Pulmonary artery endothelial cell (primary cell): Measurements from ENCODE around the gene U2AF1L4. TPM values are rescaled to one million over a fixed set of nuclear protein-coding genes. Genes with fewer than 3 reads are reported as not detected.
A peak's percentile ranks its signal among the peaks of the same experiment; 100 is the strongest.

ENCODE experiments used
- DNase-seq: peaks from one replicate; pipeline ENCODE4 v3.0.0-alpha.2; 2011; ENCODE audit warnings: low read depth, low spot score
- total RNA-seq: library from RNA; depleted of rRNA; stranded (reverse); fragments of >200 nt; gene quantifications from 2 replicates; pipeline ENCODE4 v1.2.3, GENCODE V29; 2014

The U2AF1L4 gene, protein sequence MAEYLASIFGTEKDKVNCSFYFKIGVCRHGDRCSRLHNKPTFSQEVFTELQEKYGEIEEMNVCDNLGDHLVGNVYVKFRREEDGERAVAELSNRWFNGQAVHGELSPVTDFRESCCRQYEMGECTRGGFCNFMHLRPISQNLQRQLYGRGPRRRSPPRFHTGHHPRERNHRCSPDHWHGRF
- total RNA-seq: 2.0 and 3.9 TPM in 2 replicates

DNA sequence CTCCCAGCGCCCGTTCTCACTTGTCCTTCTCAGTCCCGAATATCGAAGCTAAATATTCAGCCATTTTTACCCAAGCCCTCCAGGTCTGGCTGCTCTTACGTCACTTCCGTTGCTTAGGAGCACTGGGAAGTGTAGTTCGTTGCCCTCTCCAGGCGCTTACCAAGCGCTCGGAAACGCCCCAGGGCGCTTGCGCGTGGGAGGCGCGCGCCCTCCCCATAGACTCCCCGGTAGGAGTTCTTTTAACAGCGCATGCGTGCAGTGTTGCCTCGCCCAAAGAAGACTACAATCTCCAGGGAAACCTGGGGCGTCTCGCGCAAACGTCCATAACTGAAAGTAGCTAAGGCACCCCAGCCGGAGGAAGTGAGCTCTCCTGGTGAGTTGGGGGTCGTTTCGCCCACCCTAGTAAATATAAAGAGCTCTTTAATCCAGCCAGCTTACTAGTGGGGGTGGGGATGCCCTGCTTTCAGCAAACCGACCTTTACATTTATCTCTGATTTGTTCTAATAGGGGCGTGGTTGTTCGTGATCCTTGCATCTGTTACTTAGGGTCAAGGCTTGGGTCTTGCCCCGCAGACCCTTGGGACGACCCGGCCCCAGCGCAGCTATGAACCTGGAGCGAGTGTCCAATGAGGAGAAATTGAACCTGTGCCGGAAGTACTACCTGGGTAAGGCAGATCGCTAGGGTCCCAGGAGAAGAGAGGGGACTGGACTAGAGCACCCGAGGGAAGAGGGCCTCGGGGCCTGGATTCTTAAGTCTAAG lies at the start of gene U2AF1L4, which contains the start of gene PSENEN:
U2AF1L4 (minus strand) TSS at position 91 of the 759 bp plus-strand sequence; CDS start at position 64, 27 bp downstream.
PSENEN (plus strand) TSS at position 324 of the 759 bp plus-strand sequence; CDS start at position 604, 280 bp downstream.
- peak; percentile 98 for DNase-seq

DNA sequence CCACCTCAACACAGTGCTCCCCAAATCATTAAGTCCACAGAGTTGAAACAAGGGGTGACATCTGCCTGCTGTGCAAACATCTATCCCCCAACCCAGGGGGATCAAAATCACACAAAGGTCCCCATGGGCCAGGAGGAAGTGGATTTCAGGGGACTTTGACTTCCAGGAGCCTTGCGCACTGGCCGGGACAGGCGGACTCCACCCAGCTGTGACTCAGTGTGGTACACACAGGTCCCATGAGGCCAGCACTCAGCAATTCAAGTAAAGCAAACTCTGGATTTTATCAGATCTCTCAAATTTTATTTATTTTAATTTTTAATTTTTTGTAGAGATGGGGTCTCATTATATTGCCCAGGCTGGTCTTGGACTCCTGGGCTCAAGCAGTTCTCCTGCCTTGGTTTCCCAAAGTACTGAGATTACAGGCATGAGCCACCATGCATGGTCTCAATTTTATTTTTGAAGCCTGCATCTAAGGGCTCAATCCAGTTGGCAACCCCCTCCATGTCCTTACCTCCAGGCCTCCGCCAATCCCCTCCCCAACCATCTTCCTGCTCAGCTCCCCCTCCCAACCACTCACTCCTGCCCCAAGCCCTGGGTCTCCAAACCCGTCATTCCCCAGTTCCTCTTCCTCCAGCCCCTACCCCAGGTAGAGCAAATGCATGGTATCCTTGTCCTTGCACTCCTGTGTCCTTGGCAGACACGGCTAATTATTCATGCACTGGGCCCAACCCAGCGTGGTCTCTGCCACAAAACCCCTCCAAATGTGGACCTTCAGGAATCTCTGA lies 48.4 kb upstream of the U2AF1L4 start:
- DNase-seq: no peak

DNA sequence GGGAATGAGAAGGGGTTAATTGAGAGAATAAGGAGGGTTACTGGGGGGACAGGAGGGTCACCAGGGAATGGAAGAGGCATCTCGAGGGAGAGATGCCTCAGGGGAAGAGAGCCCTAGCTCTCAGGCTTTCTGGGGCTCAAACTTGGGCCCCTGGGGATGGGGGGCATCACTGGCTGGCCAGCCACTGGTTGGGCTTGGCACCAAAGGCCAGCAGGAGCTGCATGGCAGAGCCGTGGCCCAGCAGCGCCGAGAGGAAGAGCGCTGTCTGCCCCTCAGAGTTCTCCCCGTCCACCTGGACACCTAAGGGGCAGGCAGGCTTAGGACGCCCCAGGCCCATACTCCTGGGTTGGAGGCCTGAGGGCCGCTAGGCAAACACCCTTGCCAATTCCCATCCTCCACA lies 47.7 kb upstream of the U2AF1L4 start:
- DNase-seq: no peak

GRCh38 chr19:35792312-35792711 lies 47.1 kb upstream of the U2AF1L4 start:
- DNase-seq: no peak

GRCh38 chr19:35791814-35792279 lies 46.6 kb upstream of the U2AF1L4 start:
- no peak for DNase-seq

DNA sequence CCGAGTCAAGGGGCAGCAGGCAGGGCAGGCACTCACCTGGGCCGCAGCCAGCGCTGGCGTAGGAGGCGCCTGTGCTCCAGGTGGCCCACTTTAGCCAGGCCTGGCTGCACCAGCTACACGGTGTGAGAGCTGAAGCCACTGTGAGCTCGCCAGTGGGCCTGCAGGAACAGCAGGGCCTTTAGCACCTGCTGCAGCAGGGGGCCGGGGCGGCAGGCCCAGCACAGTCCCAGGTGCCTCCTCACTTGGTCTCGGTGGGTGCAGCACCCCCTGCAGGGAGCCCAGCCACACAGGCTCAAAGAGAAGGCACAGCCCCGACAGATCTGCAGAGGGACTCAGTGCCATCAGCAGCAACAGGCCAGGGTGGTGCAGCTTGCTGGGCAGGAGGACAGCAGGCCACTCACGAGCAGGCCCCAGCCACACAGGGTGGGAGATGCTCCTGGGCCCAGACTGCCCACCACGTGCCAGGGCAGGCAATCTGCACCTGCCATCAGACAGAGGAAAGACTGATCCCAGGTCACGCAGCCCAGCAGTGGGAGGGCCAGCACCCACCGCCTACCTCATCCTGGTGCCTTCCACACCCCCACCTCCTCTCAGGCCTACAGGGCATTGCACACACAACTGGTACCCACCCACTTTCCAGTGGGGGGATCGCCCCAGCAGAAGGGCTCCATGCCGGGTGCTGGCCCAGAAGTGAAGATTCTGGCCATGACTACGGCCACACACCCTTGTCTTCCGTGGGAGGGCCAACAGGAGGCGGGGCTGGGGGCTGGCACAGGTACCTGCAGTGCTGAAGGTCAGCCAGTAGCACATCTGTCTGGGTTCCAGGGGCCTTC lies 46.0 kb upstream of the U2AF1L4 start:
- no peak for DNase-seq

DNA sequence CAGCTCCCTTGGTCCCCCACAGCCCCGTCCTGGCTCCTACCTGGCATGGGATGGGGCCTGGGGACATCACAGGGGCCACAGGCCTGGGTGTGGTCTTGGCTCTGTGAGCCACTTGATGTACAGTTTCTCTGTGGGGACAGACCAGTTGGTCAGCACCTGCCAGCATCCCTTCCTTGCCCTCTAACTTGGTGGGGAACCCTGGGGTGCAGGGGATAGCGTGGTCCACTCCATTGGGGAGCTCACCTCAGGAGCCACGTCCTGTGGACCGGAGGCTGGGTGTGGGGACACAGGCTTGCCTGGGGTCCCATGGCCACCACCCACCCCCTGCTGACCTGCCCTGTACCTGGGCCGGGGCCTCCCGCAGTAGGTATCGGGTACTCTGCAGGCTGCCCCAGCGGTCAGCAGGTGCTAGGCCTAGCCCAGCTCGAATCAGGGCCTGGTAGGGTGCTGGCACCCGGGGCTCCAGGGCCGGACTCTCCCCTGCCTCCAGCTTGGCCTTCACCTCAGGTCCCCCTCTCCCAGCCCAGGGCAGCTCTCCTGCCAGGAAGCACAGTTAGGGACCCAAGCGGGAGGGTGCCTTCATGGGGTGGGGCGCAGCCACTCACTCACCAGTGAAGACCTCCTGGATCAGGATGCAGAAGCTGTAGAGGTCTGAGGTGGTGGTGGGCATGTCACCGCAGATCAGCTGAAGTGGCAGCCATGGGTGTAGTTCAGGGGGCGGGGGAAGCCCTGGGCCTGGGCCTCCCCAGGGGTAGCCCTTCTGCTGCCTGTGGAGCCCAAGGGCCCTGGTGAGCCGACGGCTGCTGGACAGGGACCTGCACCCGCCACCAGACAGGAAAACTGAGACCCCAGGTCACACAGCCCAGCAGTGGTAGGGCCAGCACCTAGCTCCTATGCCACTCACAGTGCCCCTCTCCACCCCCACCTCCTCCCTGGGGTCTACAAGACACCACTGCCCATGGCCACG lies 45.0 kb upstream of the U2AF1L4 start:
- no peak for DNase-seq

GRCh38 chr19:35789195-35789977 lies 44.2 kb upstream of the U2AF1L4 start:
- no peak for DNase-seq

- no peak for DNase-seq
These were observed 43.2 kb upstream of the U2AF1L4 start for GRCh38 chr19:35788205-35788960.

GRCh38 chr19:35787227-35787799 lies 42.1 kb upstream of the U2AF1L4 start:
- no peak for DNase-seq

DNA sequence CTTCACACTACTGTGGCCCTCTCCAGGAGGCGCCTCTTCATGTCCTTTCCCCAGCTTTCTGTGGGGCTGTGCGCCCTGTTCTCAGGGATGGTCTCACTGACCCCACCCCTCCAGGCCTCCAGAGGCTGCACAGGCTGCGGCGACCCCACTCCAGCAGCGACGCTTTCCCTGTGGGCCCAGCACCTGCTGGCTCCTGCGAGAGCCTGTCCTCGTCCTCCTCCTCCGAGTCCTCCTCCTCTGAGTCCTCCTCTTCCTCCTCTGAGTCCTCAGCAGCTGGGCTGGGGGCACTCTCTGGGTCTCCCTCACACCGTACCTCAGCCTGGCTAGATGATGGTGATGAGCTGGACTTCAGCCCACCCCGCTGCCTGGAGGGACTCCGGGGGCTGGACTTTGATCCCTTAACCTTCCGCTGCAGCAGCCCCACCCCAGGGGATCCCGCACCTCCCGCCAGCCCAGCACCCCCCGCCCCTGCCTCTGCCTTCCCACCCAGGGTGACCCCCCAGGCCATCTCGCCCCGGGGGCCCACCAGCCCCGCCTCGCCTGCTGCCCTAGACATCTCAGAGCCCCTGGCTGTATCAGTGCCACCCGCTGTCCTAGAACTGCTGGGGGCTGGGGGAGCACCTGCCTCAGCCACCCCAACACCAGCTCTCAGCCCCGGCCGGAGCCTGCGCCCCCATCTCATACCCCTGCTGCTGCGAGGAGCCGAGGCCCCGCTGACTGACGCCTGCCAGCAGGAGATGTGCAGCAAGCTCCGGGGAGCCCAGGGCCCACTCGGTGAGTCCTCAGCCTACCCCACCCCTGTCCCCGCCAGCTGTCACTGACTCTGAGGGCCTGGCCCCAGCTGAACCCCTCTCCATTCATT lies 41.3 kb upstream of the U2AF1L4 start:
- DNase-seq: no peak

DNA sequence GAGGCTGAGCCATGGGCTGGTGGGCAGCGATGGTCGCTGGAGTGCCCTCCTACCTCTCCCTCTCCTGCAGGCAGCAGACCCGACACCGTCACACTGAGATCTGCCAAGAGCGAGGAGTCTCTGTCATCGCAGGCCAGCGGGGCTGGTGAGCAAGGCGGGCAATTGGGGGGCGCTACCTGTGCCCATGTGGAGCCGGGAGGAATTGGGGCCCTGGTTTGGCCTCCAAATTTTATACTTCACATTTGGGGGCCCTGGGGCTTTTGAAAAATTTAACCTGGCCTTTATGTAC lies 40.1 kb upstream of the U2AF1L4 start:
- no peak for DNase-seq

- no peak for DNase-seq
These were observed 39.5 kb upstream of the U2AF1L4 start for GRCh38 chr19:35784503-35785338.

DNA sequence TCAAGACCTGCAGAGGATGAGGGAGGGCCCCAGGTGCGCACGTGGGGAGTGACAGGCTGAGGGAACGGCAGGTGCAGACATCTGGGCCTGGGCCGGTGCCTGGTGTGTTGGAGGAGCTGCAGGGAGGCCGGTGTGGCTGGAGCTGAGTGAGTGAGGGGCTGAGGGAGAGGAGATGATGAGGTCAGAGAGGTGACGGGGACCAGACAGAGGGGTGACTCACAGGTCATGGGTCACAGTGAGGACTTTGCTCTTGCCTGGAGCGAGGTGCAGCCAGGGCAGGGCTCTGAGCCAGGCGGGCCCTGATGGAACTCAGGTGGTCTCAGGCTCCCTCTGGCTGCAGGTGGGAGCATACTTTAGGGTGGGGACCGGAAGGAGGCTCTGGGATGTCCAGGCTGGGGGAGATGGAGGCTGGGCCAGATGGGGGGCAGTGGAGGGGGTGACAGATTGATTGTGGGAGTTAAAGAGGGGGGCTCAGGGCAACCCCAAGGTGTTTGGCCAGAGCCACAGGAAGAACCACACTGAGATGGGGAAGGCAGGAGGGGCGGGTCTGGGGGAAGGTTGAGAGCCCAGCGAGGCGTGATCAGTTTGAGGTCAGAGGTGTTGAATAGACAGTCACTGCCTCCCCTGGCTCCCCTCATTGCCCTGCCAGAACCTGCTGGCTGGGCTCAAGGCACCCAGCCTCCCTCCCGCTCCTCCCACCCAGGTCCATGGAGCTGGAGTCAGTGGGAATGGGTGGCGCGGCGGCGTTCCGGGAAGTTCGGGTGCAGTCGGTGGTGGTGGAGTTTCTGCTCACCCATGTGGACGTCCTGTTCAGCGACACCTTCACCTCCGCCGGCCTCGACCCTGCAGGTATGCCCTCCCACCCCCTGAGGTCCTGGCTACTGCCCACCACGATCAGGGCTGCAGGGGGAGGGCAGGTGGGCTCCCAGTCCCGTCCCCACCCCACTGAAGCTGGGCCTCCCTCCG lies 38.5 kb upstream of the U2AF1L4 start:
- no peak for DNase-seq

DNA sequence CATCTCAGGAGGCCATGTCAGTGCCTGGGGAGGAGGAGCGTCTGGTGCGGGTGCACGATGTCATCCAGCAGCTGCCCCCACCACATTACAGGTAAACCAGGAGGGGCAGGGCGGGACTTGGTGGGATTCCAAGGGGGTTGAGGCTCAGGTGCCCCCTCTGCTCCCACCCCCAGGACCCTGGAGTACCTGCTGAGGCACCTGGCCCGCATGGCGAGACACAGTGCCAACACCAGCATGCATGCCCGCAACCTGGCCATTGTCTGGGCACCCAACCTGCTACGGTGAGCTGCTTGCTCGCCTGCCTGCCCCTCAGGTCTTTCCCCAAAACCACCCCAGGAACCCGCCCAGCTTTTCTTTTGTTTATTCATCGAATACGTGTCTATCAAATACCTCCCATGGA lies 37.4 kb upstream of the U2AF1L4 start:
- no peak for DNase-seq
